Measurements from ENCODE around the gene UCK2.

UCK2 gene

DNA sequence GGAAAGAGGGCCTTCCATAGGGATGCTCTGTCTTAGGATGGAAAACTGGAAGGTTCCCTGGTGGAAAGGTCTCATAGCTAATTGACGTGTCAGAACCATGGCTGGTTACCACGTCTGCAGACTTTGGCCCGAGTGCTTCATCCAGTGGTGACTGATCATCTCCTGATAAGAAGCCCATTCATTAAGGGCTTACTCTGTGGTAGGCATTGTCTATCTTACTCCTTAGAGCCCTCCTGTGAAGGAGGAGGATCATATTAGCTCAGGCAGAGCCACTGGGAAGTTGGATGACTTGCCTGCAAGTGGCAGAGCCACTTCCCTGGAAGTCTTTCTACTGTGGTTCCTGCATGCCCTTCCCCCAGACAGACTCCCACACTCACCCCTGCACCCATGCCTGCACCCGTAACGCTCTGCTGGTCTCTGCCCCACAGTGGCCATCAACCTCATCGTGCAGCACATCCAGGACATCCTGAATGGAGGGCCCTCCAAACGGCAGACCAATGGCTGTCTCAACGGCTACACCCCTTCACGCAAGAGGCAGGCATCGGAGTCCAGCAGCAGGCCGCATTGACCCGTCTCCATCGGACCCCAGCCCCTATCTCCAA lies 79.9 kb downstream of the UCK2 start:
- Histone ChIP-seq H3K27me3 (ENCODE audit: low read depth, low read length) (no peaks in the 10 kb centered on the region), H3K9me3 (ENCODE audit: control insufficient read depth in 1 of 2, low read length in 2 of 2) (no peaks in the 10 kb centered on the region), H3K4me1 (ENCODE audit: control insufficient read depth in 1 of 2, insufficient read depth in 2 of 2, low read length in 2 of 2) (no peaks in the 10 kb centered on the region), H3K4me3 (ENCODE audit: low read depth in 1 of 2, low read length in 2 of 2) (no peak overlapping the region), H3K27ac (ENCODE audit: low read length) (no peak overlapping the region), H3K36me3 (ENCODE audit: control insufficient read depth in 1 of 2, insufficient read depth in 2 of 2, low read length in 2 of 2) (peaks cover 8 to 19% of the 10 kb centered on the region in 2 donors)

DNA sequence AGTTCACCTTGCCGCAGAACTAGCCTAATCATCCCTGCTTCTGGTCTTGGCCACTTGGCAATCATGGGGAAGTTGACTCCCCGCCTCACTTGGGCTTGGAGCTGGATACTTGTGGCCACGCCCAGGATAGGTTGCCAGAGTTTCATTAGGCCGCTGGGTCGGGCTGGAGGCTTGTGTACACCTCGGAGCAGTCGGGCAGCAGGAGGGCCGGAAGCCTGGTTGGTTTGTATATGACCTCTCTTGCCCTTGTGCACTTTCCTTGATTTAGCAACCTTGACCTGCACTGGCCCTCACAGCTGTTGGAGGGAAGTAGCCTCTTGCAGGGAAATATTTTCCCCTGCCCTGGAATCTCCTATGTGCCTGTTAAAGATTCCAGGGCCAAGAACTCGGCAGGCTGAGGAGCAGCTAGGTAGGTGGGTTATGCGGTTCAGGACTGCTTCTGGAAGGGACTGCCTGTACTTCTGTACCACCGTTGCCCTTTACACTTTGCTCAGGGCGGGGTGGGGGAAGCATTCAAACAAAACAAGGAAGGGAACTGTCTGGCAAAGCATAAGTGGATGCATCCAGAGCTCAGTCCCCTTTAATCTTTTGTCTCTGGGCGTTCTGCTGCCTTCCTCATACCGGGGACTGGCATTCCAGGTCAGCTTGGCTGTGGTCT lies 83.5 kb downstream of the UCK2 start:
- Histone ChIP-seq H3K4me3 (ENCODE audit: low read depth in 1 of 2, low read length in 2 of 2) (no peak overlapping the region), H3K36me3 (ENCODE audit: control insufficient read depth in 1 of 2, insufficient read depth in 2 of 2, low read length in 2 of 2) (peaks cover 7 to 19% of the 10 kb centered on the region in 2 donors), H3K27me3 (ENCODE audit: low read depth, low read length) (no peaks in the 10 kb centered on the region), H3K4me1 (ENCODE audit: control insufficient read depth in 1 of 2, insufficient read depth in 2 of 2, low read length in 2 of 2) (no peaks in the 10 kb centered on the region), H3K9me3 (ENCODE audit: control insufficient read depth in 1 of 2, low read length in 2 of 2) (no peaks in the 10 kb centered on the region), H3K27ac (ENCODE audit: low read length) (peak overlapping the region; percentile 10)

GRCh38 chr1:165911609-165912281 lies 84.3 kb downstream of the UCK2 start:
- H3K27me3 ChIP-seq (ENCODE audit: low read depth, low read length) = no peaks in the 10 kb centered on the region
- no peaks in the 10 kb centered on the region for H3K9me3 ChIP-seq (ENCODE audit: control insufficient read depth in 1 of 2, low read length in 2 of 2)
- H3K4me1 ChIP-seq (ENCODE audit: control insufficient read depth in 1 of 2, insufficient read depth in 2 of 2, low read length in 2 of 2) = no peaks in the 10 kb centered on the region
- no peak overlapping the region for H3K4me3 ChIP-seq (ENCODE audit: low read depth in 1 of 2, low read length in 2 of 2)
- peak overlapping the region; percentile 10 for H3K27ac ChIP-seq (ENCODE audit: low read length)
- peaks cover 3 to 19% of the 10 kb centered on the region in 2 donors for H3K36me3 ChIP-seq (ENCODE audit: control insufficient read depth in 1 of 2, insufficient read depth in 2 of 2, low read length in 2 of 2)

DNA sequence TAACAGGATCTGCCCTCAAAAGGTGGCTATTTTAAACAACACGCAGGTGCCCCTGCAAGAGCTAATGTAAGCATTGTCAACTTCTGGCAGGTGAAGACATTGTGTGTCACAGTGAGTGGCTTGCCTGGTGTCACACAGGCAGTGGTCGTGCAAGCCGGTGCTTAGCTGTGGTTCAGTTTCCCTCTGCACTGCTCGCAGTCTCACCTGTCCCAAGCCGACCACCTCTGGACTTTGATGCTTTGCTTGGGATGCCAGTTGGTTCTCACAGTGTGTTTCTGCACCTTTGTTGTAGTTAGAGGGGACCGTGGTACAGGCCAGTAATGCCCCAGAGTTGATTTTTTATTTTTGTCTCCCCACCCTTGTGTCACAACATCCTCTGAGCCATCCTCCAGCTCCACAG lies 85.2 kb downstream of the UCK2 start:
- Histone ChIP-seq H3K4me3 (ENCODE audit: low read depth in 1 of 2, low read length in 2 of 2) (no peak overlapping the region), H3K27ac (ENCODE audit: low read length) (no peak overlapping the region), H3K9me3 (ENCODE audit: control insufficient read depth in 1 of 2, low read length in 2 of 2) (no peaks in the 10 kb centered on the region), H3K4me1 (ENCODE audit: control insufficient read depth in 1 of 2, insufficient read depth in 2 of 2, low read length in 2 of 2) (no peaks in the 10 kb centered on the region), H3K27me3 (ENCODE audit: low read depth, low read length) (no peaks in the 10 kb centered on the region), H3K36me3 (ENCODE audit: control insufficient read depth in 1 of 2, insufficient read depth in 2 of 2, low read length in 2 of 2) (peaks cover 0 to 11% of the 10 kb centered on the region in 2 donors)

GRCh38 chr1:165914136-165914798 lies 86.9 kb downstream of the UCK2 start:
- no peaks in the 10 kb centered on the region for H3K4me1 ChIP-seq (ENCODE audit: control insufficient read depth in 1 of 2, insufficient read depth in 2 of 2, low read length in 2 of 2)
- H3K27ac ChIP-seq (ENCODE audit: low read length) = no peak overlapping the region
- H3K9me3 ChIP-seq (ENCODE audit: control insufficient read depth in 1 of 2, low read length in 2 of 2) = no peaks in the 10 kb centered on the region
- H3K36me3 ChIP-seq (ENCODE audit: control insufficient read depth in 1 of 2, insufficient read depth in 2 of 2, low read length in 2 of 2) = peaks cover 0 to 8% of the 10 kb centered on the region in 2 donors
- no peak overlapping the region for H3K4me3 ChIP-seq (ENCODE audit: low read depth in 1 of 2, low read length in 2 of 2)
- H3K27me3 ChIP-seq (ENCODE audit: low read depth, low read length) = no peaks in the 10 kb centered on the region

- Histone ChIP-seq H3K27ac (ENCODE audit: low read length) (no peak overlapping the region), H3K4me3 (ENCODE audit: low read depth in 1 of 2, low read length in 2 of 2) (no peak overlapping the region), H3K27me3 (ENCODE audit: low read depth, low read length) (no peaks in the 10 kb centered on the region), H3K4me1 (ENCODE audit: control insufficient read depth in 1 of 2, insufficient read depth in 2 of 2, low read length in 2 of 2) (no peaks in the 10 kb centered on the region), H3K9me3 (ENCODE audit: control insufficient read depth in 1 of 2, low read length in 2 of 2) (no peaks in the 10 kb centered on the region), H3K36me3 (ENCODE audit: control insufficient read depth in 1 of 2, insufficient read depth in 2 of 2, low read length in 2 of 2) (peaks cover 0 to 3% of the 10 kb centered on the region in 2 donors)
These were observed 88.1 kb downstream of the UCK2 start for GRCh38 chr1:165915480-165915879.

GRCh38 chr1:165915932-165916348 lies 88.5 kb downstream of the UCK2 start:
- no peaks in the 10 kb centered on the region for H3K4me1 ChIP-seq (ENCODE audit: control insufficient read depth in 1 of 2, insufficient read depth in 2 of 2, low read length in 2 of 2)
- H3K27me3 ChIP-seq (ENCODE audit: low read depth, low read length) = no peaks in the 10 kb centered on the region
- no peak overlapping the region for H3K27ac ChIP-seq (ENCODE audit: low read length)
- no peak overlapping the region for H3K4me3 ChIP-seq (ENCODE audit: low read depth in 1 of 2, low read length in 2 of 2)
- no peaks in the 10 kb centered on the region for H3K9me3 ChIP-seq (ENCODE audit: control insufficient read depth in 1 of 2, low read length in 2 of 2)
- peaks cover 0 to 3% of the 10 kb centered on the region in 2 donors for H3K36me3 ChIP-seq (ENCODE audit: control insufficient read depth in 1 of 2, insufficient read depth in 2 of 2, low read length in 2 of 2)

DNA sequence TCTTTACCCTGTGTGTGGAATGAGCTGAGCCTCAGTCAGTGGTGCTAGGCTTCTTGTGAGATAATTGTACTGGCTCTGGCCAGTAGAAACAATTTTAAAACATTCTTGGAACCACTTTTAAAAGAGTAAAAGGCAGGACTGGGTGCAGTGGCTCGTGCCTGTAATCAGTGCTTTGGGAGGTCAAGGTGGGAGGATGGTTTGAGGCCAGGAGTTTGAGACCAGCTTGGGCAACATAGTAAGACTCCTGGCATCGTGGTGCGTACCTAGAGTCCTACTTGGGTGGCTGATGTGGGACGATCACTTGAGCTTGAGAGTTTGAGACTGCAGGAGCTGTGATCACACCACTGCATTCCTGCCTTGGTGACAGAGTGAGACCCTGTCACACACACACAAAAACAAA lies 89.8 kb downstream of the UCK2 start:
- H3K9me3 ChIP-seq (ENCODE audit: control insufficient read depth in 1 of 2, low read length in 2 of 2) = no peaks in the 10 kb centered on the region
- no peaks in the 10 kb centered on the region for H3K4me1 ChIP-seq (ENCODE audit: control insufficient read depth in 1 of 2, insufficient read depth in 2 of 2, low read length in 2 of 2)
- no peaks in the 10 kb centered on the region for H3K27me3 ChIP-seq (ENCODE audit: low read depth, low read length)
- H3K27ac ChIP-seq (ENCODE audit: low read length) = no peak overlapping the region
- no peaks in the 10 kb centered on the region for H3K36me3 ChIP-seq (ENCODE audit: control insufficient read depth in 1 of 2, insufficient read depth in 2 of 2, low read length in 2 of 2)
- H3K4me3 ChIP-seq (ENCODE audit: low read depth in 1 of 2, low read length in 2 of 2) = no peak overlapping the region

DNA sequence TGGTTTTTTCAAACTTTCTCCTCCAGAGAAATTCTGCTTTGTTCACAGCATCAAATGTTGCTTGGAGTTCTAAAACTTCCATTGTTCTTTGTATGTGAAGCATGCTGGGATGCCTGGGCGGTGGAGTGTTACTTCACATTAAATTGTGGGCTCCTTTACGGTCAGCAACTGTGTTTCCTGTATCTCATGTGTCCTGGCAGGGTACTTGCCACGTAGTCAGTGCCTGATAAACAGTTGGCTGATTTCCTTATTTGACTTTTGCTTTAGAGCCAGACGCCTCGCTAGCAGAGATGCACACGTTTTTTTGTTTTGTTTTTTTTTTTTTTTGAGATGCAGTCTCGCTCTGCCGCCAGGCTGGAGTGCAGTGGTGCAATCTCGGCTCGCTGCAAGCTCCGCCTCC lies 96.7 kb downstream of the UCK2 start:
- H3K27me3 ChIP-seq (ENCODE audit: low read depth, low read length) = no peaks in the 10 kb centered on the region
- H3K27ac ChIP-seq (ENCODE audit: low read length) = no peak overlapping the region
- H3K9me3 ChIP-seq (ENCODE audit: control insufficient read depth in 1 of 2, low read length in 2 of 2) = no peaks in the 10 kb centered on the region
- no peaks in the 10 kb centered on the region for H3K4me1 ChIP-seq (ENCODE audit: control insufficient read depth in 1 of 2, insufficient read depth in 2 of 2, low read length in 2 of 2)
- no peaks in the 10 kb centered on the region for H3K36me3 ChIP-seq (ENCODE audit: control insufficient read depth in 1 of 2, insufficient read depth in 2 of 2, low read length in 2 of 2)
- no peak overlapping the region for H3K4me3 ChIP-seq (ENCODE audit: low read depth in 1 of 2, low read length in 2 of 2)

GRCh38 chr1:165925498-165926079 lies 98.2 kb downstream of the UCK2 start:
- Histone ChIP-seq H3K9me3 (ENCODE audit: control insufficient read depth in 1 of 2, low read length in 2 of 2) (no peaks in the 10 kb centered on the region), H3K27ac (ENCODE audit: low read length) (no peak overlapping the region), H3K4me1 (ENCODE audit: control insufficient read depth in 1 of 2, insufficient read depth in 2 of 2, low read length in 2 of 2) (no peaks in the 10 kb centered on the region), H3K4me3 (ENCODE audit: low read depth in 1 of 2, low read length in 2 of 2) (no peak overlapping the region), H3K36me3 (ENCODE audit: control insufficient read depth in 1 of 2, insufficient read depth in 2 of 2, low read length in 2 of 2) (no peaks in the 10 kb centered on the region), H3K27me3 (ENCODE audit: low read depth, low read length) (no peaks in the 10 kb centered on the region)

GRCh38 chr1:165927169-165927568 lies 99.8 kb downstream of the UCK2 start:
- H3K27me3 ChIP-seq (ENCODE audit: low read depth, low read length) = no peaks in the 10 kb centered on the region
- H3K36me3 ChIP-seq (ENCODE audit: control insufficient read depth in 1 of 2, insufficient read depth in 2 of 2, low read length in 2 of 2) = no peaks in the 10 kb centered on the region
- no peaks in the 10 kb centered on the region for H3K4me1 ChIP-seq (ENCODE audit: control insufficient read depth in 1 of 2, insufficient read depth in 2 of 2, low read length in 2 of 2)
- no peaks in the 10 kb centered on the region for H3K9me3 ChIP-seq (ENCODE audit: control insufficient read depth in 1 of 2, low read length in 2 of 2)
- H3K4me3 ChIP-seq (ENCODE audit: low read depth in 1 of 2, low read length in 2 of 2) = no peak overlapping the region
- H3K27ac ChIP-seq (ENCODE audit: low read length) = no peak overlapping the region

Measured in muscle layer of duodenum (tissue), 2 donors.